Left lung (tissue), 10 donors: Measurements from ENCODE around the gene DUS1L. TPM values are rescaled to one million over a fixed set of nuclear protein-coding genes. Genes with fewer than 3 reads are reported as not detected.

ENCODE experiments used
- ATAC-seq: fragments of 200-7000 bp; cut with Tn5 transposase; one replicate; pipeline ENCODE4 v1.9.1; 2020; ENCODE audit warnings: moderate library complexity
- DNase-seq, 4 donors: peaks; one replicate each; pipeline ENCODE4 v3.0.0-alpha.2; 2013 to 2020
- H3K27ac ChIP-seq, 2 donors: fragments of 200-600 bp; sonication (generic) in 1 of 2; one replicate each; pipeline versions ENCODE4 v1.5.0 to v1.8.0; 2020 to 2021
- H3K27me3 ChIP-seq, 2 donors: fragments of 200-600 bp; sonication (generic) in 1 of 2; one replicate each; pipeline versions ENCODE4 v1.5.0 to v1.8.0; 2020 to 2021
- H3K36me3 ChIP-seq, 2 donors: fragments of 200-600 bp; sonication (generic) in 1 of 2; one replicate each; pipeline versions ENCODE4 v1.5.0 to v1.8.0; 2020 to 2021
- H3K4me1 ChIP-seq, 2 donors: fragments of 200-600 bp; one replicate each; pipeline ENCODE4 v1.8.0; 2021
- H3K4me3 ChIP-seq, 2 donors: fragments of 200-600 bp; sonication (generic) in 1 of 2; one replicate each; pipeline versions ENCODE4 v1.5.0 to v1.8.0; 2020 to 2021; ENCODE audit warnings: mild to moderate bottlenecking in 1 of 2
- H3K9me3 ChIP-seq, 2 donors: fragments of 200-600 bp; sonication (generic) in 1 of 2; one replicate each; pipeline versions ENCODE4 v1.5.0 to v1.8.0; 2020 to 2021
- CTCF ChIP-seq, 2 donors: fragments of 200-600 bp; sonication (generic) in 1 of 2; IDR thresholded peaks; one replicate each; pipeline versions ENCODE4 v1.5.0 to v1.8.0; 2021; ENCODE audit warnings: antibody characterized with exemption in 2 of 2
- intact Hi-C, 2 donors: fragments of 100-400 bp; cut with DNase I; formaldehyde crosslinking; loops; one replicate each; pipeline versions ENCODE4 v1.11.2 to v1.14.2; 2022
- polyA plus RNA-seq, 6 donors: library from polyadenylated mRNA; unstranded; fragments of 120-200 nt; gene quantifications; one replicate each; pipeline ENCODE4 v1.2.1, GENCODE V29; 2013; ENCODE audit not compliant: insufficient read length in 6 of 6
- total RNA-seq, 2 donors: library from RNA; stranded (reverse); fragmentation: NEBNext Ultra II Directional; extraction: Animal tissue kit (Norgen Biotek cat#: 25700); gene quantifications; one replicate each; pipeline ENCODE4 v1.2.1, GENCODE V29; 2021
- donor health status: DM: no; HTN: yes; CAD: no.
- donor health status: DM: no; HTN: no; CAD: no.

Gene DUS1L
- total and polyA plus RNA-seq, 8 donors = 55.7 to 103 (median 74.0) TPM

- TF ChIP-seq CTCF (IDR thresholded peaks at IDR 0.05) = no peak
- ATAC-seq (no peak), DNase-seq (peak in 1 of 4 donors; percentile 68)
- intact Hi-C loops = no loop called here
- Histone ChIP-seq H3K27me3 (no peaks in the 10 kb centered on the region), H3K4me3 (peak overlapping the region in 1 of 2 donors; percentile 75), H3K9me3 (no peaks in the 10 kb centered on the region), H3K36me3 (peaks cover 0 to 68% of the 10 kb centered on the region in 2 donors), H3K4me1 (peaks cover 17 to 41% of the 10 kb centered on the region in 2 donors), H3K27ac (no peak overlapping the region)
Measured at GRCh38 chr17:82053556-82054263, 11.9 kb downstream of the DUS1L start.

- H3K27ac ChIP-seq = no peak overlapping the region
- ATAC-seq (no peak), DNase-seq (peak in 1 of 4 donors; percentile 60)
- no peaks in the 10 kb centered on the region for H3K9me3 ChIP-seq
- peak overlapping the region in 1 of 2 donors; percentile 75 for H3K4me3 ChIP-seq
- no peak for TF ChIP-seq CTCF (IDR thresholded peaks at IDR 0.05)
- intact Hi-C loops = no loop called here
- H3K27me3 ChIP-seq = no peaks in the 10 kb centered on the region
- H3K36me3 ChIP-seq = peaks cover 0 to 68% of the 10 kb centered on the region in 2 donors
- peaks cover 17 to 41% of the 10 kb centered on the region in 2 donors for H3K4me1 ChIP-seq
Measured at GRCh38 chr17:82053130-82053529, 12.5 kb downstream of the DUS1L start.

GRCh38 chr17:82052638-82053059 lies 13.0 kb downstream of the DUS1L start:
- ATAC-seq (no peak), DNase-seq (no peak)
- H3K4me3 ChIP-seq = peak overlapping the region; percentile 75 to 87
- peaks cover 17 to 41% of the 10 kb centered on the region in 2 donors for H3K4me1 ChIP-seq
- no peak overlapping the region for H3K27ac ChIP-seq
- TF ChIP-seq CTCF (IDR thresholded peaks at IDR 0.05) = no peak
- peaks cover 0 to 68% of the 10 kb centered on the region in 2 donors for H3K36me3 ChIP-seq
- H3K27me3 ChIP-seq = no peaks in the 10 kb centered on the region
- no peaks in the 10 kb centered on the region for H3K9me3 ChIP-seq
- intact Hi-C loops = no loop called here

- Histone ChIP-seq H3K27ac (peak within 1 kb of the TSS in 1 of 2 donors; percentile 41), H3K4me1 (peaks cover 17 to 41% of the 10 kb centered on the region in 2 donors), H3K9me3 (no peaks in the 10 kb centered on the region), H3K27me3 (no peaks in the 10 kb centered on the region), H3K36me3 (peaks cover 0 to 68% of the 10 kb centered on the region in 2 donors), H3K4me3 (peak within 1 kb of the TSS; percentile 75 to 87)
- no peak for TF ChIP-seq CTCF (IDR thresholded peaks at IDR 0.05)
- intact Hi-C loops = no loop called here
- DNase-seq = peak; percentile 59 to 96 (median 73)
- ATAC-seq = peak; percentile 86
Measured at GRCh38 chr17:82051776-82052637, 13.6 kb downstream of the DUS1L start, which contains the start of the genes GPS1 and RFNG. Gene GPS1 (plus strand): TSS chr17:82051898. CDS start chr17:82051932, 34 bp downstream. Gene RFNG (minus strand): TSS chr17:82051811. CDS start chr17:82051766, 45 bp downstream.
